ENCODE measurements around the gene STK32B. TPM values are rescaled to one million over a fixed set of nuclear protein-coding genes. Genes with fewer than 3 reads are reported as not detected.

The STK32B gene
- total and polyA plus RNA-seq, 4 donors, result 0.02 to 0.28 (median 0.08) TPM; not detected in 1

DNA sequence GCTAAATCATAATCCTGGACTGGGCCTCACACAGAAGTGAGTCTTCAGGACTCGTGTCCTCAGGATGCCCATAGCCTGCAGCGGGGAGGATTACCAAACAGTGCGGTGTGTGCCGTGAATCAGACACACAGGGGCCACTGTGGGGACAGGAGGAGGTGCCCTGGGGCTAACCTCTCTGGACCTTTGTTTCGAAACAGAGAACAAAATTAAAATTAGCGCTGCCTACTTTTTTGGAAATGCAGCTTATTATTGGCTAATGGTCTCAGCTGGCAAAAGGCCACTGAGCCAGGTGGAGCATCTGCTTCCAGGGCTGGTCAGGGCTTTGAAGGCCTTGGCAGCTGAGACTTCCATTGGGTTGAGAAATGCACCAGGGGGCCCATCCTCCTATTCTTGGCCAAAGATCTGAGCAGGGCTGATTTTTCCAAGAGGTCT, 420.9 kb downstream of the STK32B start (continued):
- TF ChIP-seq, protein P1, sequence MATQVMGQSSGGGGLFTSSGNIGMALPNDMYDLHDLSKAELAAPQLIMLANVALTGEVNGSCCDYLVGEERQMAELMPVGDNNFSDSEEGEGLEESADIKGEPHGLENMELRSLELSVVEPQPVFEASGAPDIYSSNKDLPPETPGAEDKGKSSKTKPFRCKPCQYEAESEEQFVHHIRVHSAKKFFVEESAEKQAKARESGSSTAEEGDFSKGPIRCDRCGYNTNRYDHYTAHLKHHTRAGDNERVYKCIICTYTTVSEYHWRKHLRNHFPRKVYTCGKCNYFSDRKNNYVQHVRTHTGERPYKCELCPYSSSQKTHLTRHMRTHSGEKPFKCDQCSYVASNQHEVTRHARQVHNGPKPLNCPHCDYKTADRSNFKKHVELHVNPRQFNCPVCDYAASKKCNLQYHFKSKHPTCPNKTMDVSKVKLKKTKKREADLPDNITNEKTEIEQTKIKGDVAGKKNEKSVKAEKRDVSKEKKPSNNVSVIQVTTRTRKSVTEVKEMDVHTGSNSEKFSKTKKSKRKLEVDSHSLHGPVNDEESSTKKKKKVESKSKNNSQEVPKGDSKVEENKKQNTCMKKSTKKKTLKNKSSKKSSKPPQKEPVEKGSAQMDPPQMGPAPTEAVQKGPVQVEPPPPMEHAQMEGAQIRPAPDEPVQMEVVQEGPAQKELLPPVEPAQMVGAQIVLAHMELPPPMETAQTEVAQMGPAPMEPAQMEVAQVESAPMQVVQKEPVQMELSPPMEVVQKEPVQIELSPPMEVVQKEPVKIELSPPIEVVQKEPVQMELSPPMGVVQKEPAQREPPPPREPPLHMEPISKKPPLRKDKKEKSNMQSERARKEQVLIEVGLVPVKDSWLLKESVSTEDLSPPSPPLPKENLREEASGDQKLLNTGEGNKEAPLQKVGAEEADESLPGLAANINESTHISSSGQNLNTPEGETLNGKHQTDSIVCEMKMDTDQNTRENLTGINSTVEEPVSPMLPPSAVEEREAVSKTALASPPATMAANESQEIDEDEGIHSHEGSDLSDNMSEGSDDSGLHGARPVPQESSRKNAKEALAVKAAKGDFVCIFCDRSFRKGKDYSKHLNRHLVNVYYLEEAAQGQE (IDR thresholded peaks at IDR 0.05), result no peak
- TF ChIP-seq GABPA (IDR thresholded peaks at IDR 0.05 in 1 of 2, conservative IDR thresholded peaks at IDR 0.05 in 1 of 2) (no peak), RAD21 (IDR thresholded peaks at IDR 0.05) (no peak), YY1 (IDR thresholded peaks at IDR 0.05) (no peak), EGR1 (IDR thresholded peaks at IDR 0.05; ENCODE audit: low read depth in 2 of 2) (no peak), SP1 (IDR thresholded peaks at IDR 0.05) (no peak), HNF4G (IDR thresholded peaks at IDR 0.05) (no peak), RXRA (IDR thresholded peaks at IDR 0.05) (no peak), HNF4A (conservative IDR thresholded peaks at IDR 0.05) (no peak), NR2F2 (IDR thresholded peaks at IDR 0.05) (no peak)
- TF ChIP-seq, protein P2, sequence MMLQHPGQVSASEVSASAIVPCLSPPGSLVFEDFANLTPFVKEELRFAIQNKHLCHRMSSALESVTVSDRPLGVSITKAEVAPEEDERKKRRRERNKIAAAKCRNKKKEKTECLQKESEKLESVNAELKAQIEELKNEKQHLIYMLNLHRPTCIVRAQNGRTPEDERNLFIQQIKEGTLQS (IDR thresholded peaks at IDR 0.05), result no peak

DNA sequence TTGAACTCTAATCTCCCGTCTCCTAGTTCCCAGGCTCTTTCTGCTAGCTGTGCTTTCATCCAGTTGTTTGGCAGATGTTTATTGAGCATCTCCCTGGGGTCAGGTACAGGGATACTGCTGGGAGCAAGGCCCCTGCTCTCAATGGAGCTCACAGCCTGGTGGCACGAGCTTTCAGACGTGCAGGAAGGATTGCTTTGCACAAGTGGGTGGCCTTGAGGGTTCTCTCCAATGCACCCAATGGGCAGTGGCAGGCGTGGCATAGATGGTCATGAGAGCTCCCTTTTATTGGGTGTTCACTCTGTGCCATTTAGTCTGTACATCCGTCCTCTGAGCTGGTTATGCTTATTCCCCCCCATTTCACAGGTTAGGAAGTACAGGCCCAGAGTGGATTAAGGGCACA, 421.8 kb downstream of the STK32B start:
- no peak overlapping the region for H3K27ac ChIP-seq (ENCODE audit: low read depth in 1 of 2, low read length in 2 of 2)
- peaks cover 0 to 3% (median 0%) of the 10 kb centered on the region in 4 donors for H3K4me1 ChIP-seq (ENCODE audit: control insufficient read depth in 4 of 4, insufficient read depth in 4 of 4, low read length in 3 of 4)
- DNase-seq (ENCODE audit: low spot score), result no peak

More for the DNA sequence above, 421.8 kb downstream of the STK32B start:
- TF ChIP-seq FOXA2 (IDR thresholded peaks at IDR 0.05) (no peak), TAF1 (conservative IDR thresholded peaks at IDR 0.05) (no peak), SP1 (IDR thresholded peaks at IDR 0.05) (no peak), RAD21 (IDR thresholded peaks at IDR 0.05) (no peak), GABPA (IDR thresholded peaks at IDR 0.05 in 1 of 2, conservative IDR thresholded peaks at IDR 0.05 in 1 of 2) (no peak), FOXA1 (IDR thresholded peaks at IDR 0.05) (no peak), HNF4A (conservative IDR thresholded peaks at IDR 0.05) (no peak), HNF4G (IDR thresholded peaks at IDR 0.05) (no peak), YY1 (IDR thresholded peaks at IDR 0.05) (no peak), NR2F2 (IDR thresholded peaks at IDR 0.05) (no peak), RXRA (IDR thresholded peaks at IDR 0.05) (no peak)
- TF ChIP-seq, protein P3, sequence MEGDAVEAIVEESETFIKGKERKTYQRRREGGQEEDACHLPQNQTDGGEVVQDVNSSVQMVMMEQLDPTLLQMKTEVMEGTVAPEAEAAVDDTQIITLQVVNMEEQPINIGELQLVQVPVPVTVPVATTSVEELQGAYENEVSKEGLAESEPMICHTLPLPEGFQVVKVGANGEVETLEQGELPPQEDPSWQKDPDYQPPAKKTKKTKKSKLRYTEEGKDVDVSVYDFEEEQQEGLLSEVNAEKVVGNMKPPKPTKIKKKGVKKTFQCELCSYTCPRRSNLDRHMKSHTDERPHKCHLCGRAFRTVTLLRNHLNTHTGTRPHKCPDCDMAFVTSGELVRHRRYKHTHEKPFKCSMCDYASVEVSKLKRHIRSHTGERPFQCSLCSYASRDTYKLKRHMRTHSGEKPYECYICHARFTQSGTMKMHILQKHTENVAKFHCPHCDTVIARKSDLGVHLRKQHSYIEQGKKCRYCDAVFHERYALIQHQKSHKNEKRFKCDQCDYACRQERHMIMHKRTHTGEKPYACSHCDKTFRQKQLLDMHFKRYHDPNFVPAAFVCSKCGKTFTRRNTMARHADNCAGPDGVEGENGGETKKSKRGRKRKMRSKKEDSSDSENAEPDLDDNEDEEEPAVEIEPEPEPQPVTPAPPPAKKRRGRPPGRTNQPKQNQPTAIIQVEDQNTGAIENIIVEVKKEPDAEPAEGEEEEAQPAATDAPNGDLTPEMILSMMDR (IDR thresholded peaks at IDR 0.05; ENCODE audit: low read depth, low read length, missing input control), result no peak
- TF ChIP-seq, protein P2 (IDR thresholded peaks at IDR 0.05), result no peak
- TF ChIP-seq, protein P4, sequence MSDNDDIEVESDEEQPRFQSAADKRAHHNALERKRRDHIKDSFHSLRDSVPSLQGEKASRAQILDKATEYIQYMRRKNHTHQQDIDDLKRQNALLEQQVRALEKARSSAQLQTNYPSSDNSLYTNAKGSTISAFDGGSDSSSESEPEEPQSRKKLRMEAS (IDR thresholded peaks at IDR 0.05), result no peak
- Histone ChIP-seq H3K9ac (ENCODE audit: low read depth in 1 of 2, low read length in 2 of 2) (no peak overlapping the region), H3K36me3 (ENCODE audit: control insufficient read depth in 4 of 4, insufficient read depth in 3 of 4, low read depth in 1 of 4, low read length in 3 of 4) (no peaks in the 10 kb centered on the region), H3K27me3 (ENCODE audit: control insufficient read depth in 4 of 4, insufficient read depth in 4 of 4, low read length in 3 of 4) (no peaks in the 10 kb centered on the region), H3K4me3 (ENCODE audit: low read depth in 1 of 3, low read length in 3 of 3) (no peak overlapping the region), H3K9me3 (ENCODE audit: control insufficient read depth in 4 of 4, low read length in 3 of 4) (no peaks in the 10 kb centered on the region)
- 87% methylated on average over 5 of the region's 5 CpGs for WGBS

All from liver (tissue), 9 donors.